CD14-positive monocyte (primary cell): Measurements from ENCODE around the gene SDCBP2. TPM values are rescaled to one million over a fixed set of nuclear protein-coding genes. Genes with fewer than 3 reads are reported as not detected.

ENCODE experiments used
- DNase-seq, 3 donors: peaks; one replicate each; pipeline ENCODE4 v3.0.0-alpha.2; 2011 to 2022
- H2AFZ ChIP-seq: 2 replicates; pipeline ENCODE4 v1.6.0; 2012; ENCODE audit warnings: mild to moderate bottlenecking, low read depth, low read length, inconsistent platforms; ENCODE audit not compliant: insufficient read depth, poor library complexity, severe bottlenecking
- H3K27ac ChIP-seq, 2 donors: 1 replicate in 1 of 2; 2 replicates in 1 of 2; pipeline ENCODE4 v1.5.1; 2012 to 2013; ENCODE audit warnings: low read length in 2 of 2, control low read depth in 1 of 2, inconsistent platforms in 1 of 2, low read depth in 1 of 2, mild to moderate bottlenecking in 1 of 2
- H3K27me3 ChIP-seq, 2 donors: one replicate each; pipeline versions ENCODE4 v1.6.0 to v1.6.1; 2011 to 2013; ENCODE audit warnings: low read length in 2 of 2; ENCODE audit not compliant: control insufficient read depth in 2 of 2, insufficient read depth in 2 of 2
- H3K36me3 ChIP-seq, 2 donors: replicated peaks in 1 of 2; 1 replicate in 1 of 2; 2 replicates in 1 of 2; pipeline versions ENCODE4 v1.5.1 to v1.6.1; 2012 to 2013; ENCODE audit warnings: low read length in 2 of 2, control low read depth in 1 of 2, inconsistent platforms in 1 of 2, mild to moderate bottlenecking in 1 of 2; ENCODE audit not compliant: insufficient read depth in 2 of 2, control insufficient read depth in 1 of 2
- H3K4me1 ChIP-seq, 2 donors: 1 replicate in 1 of 2; 2 replicates in 1 of 2; pipeline versions ENCODE4 v1.5.1 to v1.6.1; 2012 to 2013; ENCODE audit warnings: low read length in 2 of 2, control low read depth in 1 of 2, inconsistent platforms in 1 of 2, mild to moderate bottlenecking in 1 of 2, moderate library complexity in 1 of 2; ENCODE audit not compliant: insufficient read depth in 2 of 2, control insufficient read depth in 1 of 2
- H3K4me2 ChIP-seq: replicated peaks from 2 replicates; pipeline ENCODE3; 2012; ENCODE audit warnings: low read length, moderate library complexity, mild to moderate bottlenecking; ENCODE audit not compliant: poor library complexity, severe bottlenecking; ENCODE audit errors: extremely low read depth
- H3K4me3 ChIP-seq, 3 experiments: fragments of 200-600 bp in 1 of 3; sonication (generic) in 1 of 3; replicated peaks in 1 of 3; 1 replicate in 2 of 3; 2 replicates in 1 of 3; pipeline ENCODE4 v1.5.1; 2011 to 2013; ENCODE audit warnings: low read length in 3 of 3, mild to moderate bottlenecking in 3 of 3, control low read depth in 2 of 3, low read depth in 2 of 3, inconsistent platforms in 1 of 3, moderate library complexity in 1 of 3
- H3K79me2 ChIP-seq: 2 replicates; pipeline ENCODE4 v1.6.0; 2012; ENCODE audit warnings: mild to moderate bottlenecking, control low read depth, inconsistent platforms, low read length, moderate library complexity; ENCODE audit not compliant: insufficient read depth
- H3K9ac ChIP-seq: 2 replicates; pipeline ENCODE4 v1.6.0; 2017; ENCODE audit warnings: low read length, mild to moderate bottlenecking; ENCODE audit not compliant: insufficient read depth, poor library complexity, severe bottlenecking
- H3K9me3 ChIP-seq, 2 donors: replicated peaks in 1 of 2; 1 replicate in 1 of 2; 2 replicates in 1 of 2; pipeline versions ENCODE4 v1.5.1 to v1.6.1; 2012 to 2013; ENCODE audit warnings: low read length in 2 of 2, control low read depth in 1 of 2; ENCODE audit not compliant: control insufficient read depth in 1 of 2, insufficient read depth in 1 of 2
- H4K20me1 ChIP-seq: 2 replicates; pipeline ENCODE4 v1.6.0; 2012; ENCODE audit warnings: mild to moderate bottlenecking, low read length, control low read depth, moderate library complexity; ENCODE audit not compliant: insufficient read depth
- H3K27ac Mint-ChIP-seq, 7 donors: one replicate each; pipeline ENCODE4 v1.8.0; 2020; ENCODE audit warnings: mild to moderate bottlenecking in 7 of 7, mixed read lengths in 7 of 7, moderate library complexity in 6 of 7, inconsistent platforms in 2 of 7
- H3K27me3 Mint-ChIP-seq, 3 donors: one replicate each; pipeline ENCODE4 v1.8.0; 2021 to 2022; ENCODE audit warnings: low read depth in 3 of 3, mild to moderate bottlenecking in 3 of 3, mixed read lengths in 3 of 3, moderate library complexity in 3 of 3, inconsistent platforms in 1 of 3
- H3K36me3 Mint-ChIP-seq, 2 donors: one replicate each; pipeline ENCODE4 v1.8.0; 2020; ENCODE audit warnings: mixed read lengths in 2 of 2, inconsistent platforms in 1 of 2, mild to moderate bottlenecking in 1 of 2
- H3K4me1 Mint-ChIP-seq: one replicate; pipeline ENCODE4 v1.8.0; 2020; ENCODE audit warnings: mild to moderate bottlenecking, mixed read lengths
- H3K4me3 Mint-ChIP-seq, 2 donors: one replicate each; pipeline ENCODE4 v1.8.0; 2020; ENCODE audit warnings: mild to moderate bottlenecking in 2 of 2, mixed read lengths in 2 of 2, moderate library complexity in 1 of 2
- H3K9me3 Mint-ChIP-seq, 7 donors: one replicate each; pipeline ENCODE4 v1.8.0; 2020 to 2022; ENCODE audit warnings: mixed read lengths in 7 of 7, mild to moderate bottlenecking in 6 of 7, moderate library complexity in 6 of 7, inconsistent platforms in 2 of 7
- CTCF ChIP-seq: fragments of 200-600 bp; IDR thresholded peaks from one replicate; pipeline ENCODE4 v1.8.0; 2022; ENCODE audit warnings: antibody characterized with exemption, mild to moderate bottlenecking
- WGBS: methylation state at CpG from one replicate; pipeline ENCODE4 v1.1.5; 2013; ENCODE audit warnings: missing lambda C conversion rate; ENCODE audit not compliant: insufficient coverage; 5-methylcytosine and 5-hydroxymethylcytosine counted together
- intact Hi-C, 2 donors: fragments of 100-400 bp; cut with micrococcal nuclease; formaldehyde crosslinking; loops; one replicate each; pipeline versions ENCODE4 v1.15.0 to v1.15.1; 2023
- polyA plus RNA-seq, 3 donors: library from polyadenylated mRNA; depleted of rRNA in 1 of 3; unstranded in 2 of 3; stranded (reverse) in 1 of 3; fragments of 300-500 nt in 2 of 3; fragments of >200 nt in 1 of 3; fragmentation: Illumina TruSeq in 2 of 3; gene quantifications; 1 replicate in 2 of 3; 2 replicates in 1 of 3; pipeline ENCODE4 v1.2.3, GENCODE V29; 2012 to 2021

SDCBP2 gene
- polyA plus RNA-seq, 3 donors = 0.69 to 1.0 (median 0.71) TPM

GRCh38 chr20:1280195-1281102 lies 48.5 kb downstream of the SDCBP2 start:
- no peaks in the 10 kb centered on the region for H3K9me3 ChIP-seq
- no peak overlapping the region for H3K27ac ChIP-seq
- Mint-ChIP-seq H3K27ac (no peak overlapping the region), H3K27me3 (peaks cover 1 to 8% (median 5%) of the 10 kb centered on the region in 3 donors), H3K4me3 (no peak overlapping the region), H3K4me1 (no peaks in the 10 kb centered on the region), H3K36me3 (no peaks in the 10 kb centered on the region), H3K9me3 (no peaks in the 10 kb centered on the region)
- no peaks in the 10 kb centered on the region for H4K20me1 ChIP-seq
- H3K4me1 ChIP-seq = no peaks in the 10 kb centered on the region
- H3K79me2 ChIP-seq = no peaks in the 10 kb centered on the region
- no peaks in the 10 kb centered on the region for H3K27me3 ChIP-seq
- H2AFZ ChIP-seq = no peak overlapping the region
- H3K9ac ChIP-seq = no peak overlapping the region
- intact Hi-C loops = no loop called here
- no peak for TF ChIP-seq CTCF
- H3K4me3 ChIP-seq = no peak overlapping the region
- no peaks in the 10 kb centered on the region for H3K36me3 ChIP-seq
- WGBS = 85% methylated on average over 5 of the region's 6 CpGs
- DNase-seq = no peak
- H3K4me2 ChIP-seq = no peak overlapping the region

GRCh38 chr20:1278993-1279392 lies 49.9 kb downstream of the SDCBP2 start:
- Histone ChIP-seq H2AFZ (no peak overlapping the region), H3K4me1 (no peaks in the 10 kb centered on the region), H4K20me1 (no peaks in the 10 kb centered on the region), H3K9ac (no peak overlapping the region), H3K4me3 (no peak overlapping the region), H3K79me2 (no peaks in the 10 kb centered on the region), H3K4me2 (no peak overlapping the region), H3K36me3 (no peaks in the 10 kb centered on the region), H3K9me3 (no peaks in the 10 kb centered on the region), H3K27me3 (no peaks in the 10 kb centered on the region), H3K27ac (no peak overlapping the region)
- H3K4me3 Mint-ChIP-seq = no peak overlapping the region
- no peaks in the 10 kb centered on the region for H3K36me3 Mint-ChIP-seq
- intact Hi-C loops = no loop called here
- H3K27me3 Mint-ChIP-seq = peaks cover 0 to 5% (median 2%) of the 10 kb centered on the region in 3 donors
- no peaks in the 10 kb centered on the region for H3K4me1 Mint-ChIP-seq
- no peaks in the 10 kb centered on the region for H3K9me3 Mint-ChIP-seq
- WGBS = no CpG with 5 or more reads among the region's 4 CpGs
- no peak for DNase-seq
- no peak overlapping the region for H3K27ac Mint-ChIP-seq
- TF ChIP-seq CTCF = no peak
